HCT116 (cell line): ENCODE data around the gene IMMP2L. TPM values are rescaled to one million over a fixed set of nuclear protein-coding genes. Genes with fewer than 3 reads are reported as not detected.

Source experiments
- ATAC-seq: fragments of 200-7000 bp; cut with Tn5 transposase; 2 replicates; pipeline ENCODE4 v1.9.1; 2020; ENCODE audit warnings: mild to moderate bottlenecking, moderate library complexity
- BruUV-seq: library from RNA; stranded (reverse); fragments of 400-500 nt; replicated peaks from 2 replicates; lab custom pipeline; 2021; lab: Mats Ljungman, UMichigan
- CTCF ChIA-PET: fragments of 300-600 bp; sonication (Branson Sonifier 250); formaldehyde crosslinking; loops from one replicate; lab custom pipeline; 2021; ENCODE audit warnings: antibody characterized with exemption; lab: Charles Lee
- POLR2A ChIA-PET: fragments of 300-600, 350-600 bp; sonication (Branson Sonifier 250); formaldehyde crosslinking; loops from one replicate; lab custom pipeline; 2021; ENCODE audit warnings: antibody characterized with exemption; lab: Charles Lee
- RAD21 ChIA-PET, 2 experiments: fragments of 300-600 bp; sonication (Branson Sonifier 250); formaldehyde crosslinking; loops; one replicate each; lab custom pipeline; 2023; ENCODE audit warnings: low total read pairs in 2 of 2; ENCODE audit not compliant: uncharacterized antibody in 2 of 2, unreplicated experiment in 2 of 2, low non-redundant PET in 1 of 2; lab: Charles Lee
- DNase-seq: peaks from one replicate; pipeline ENCODE4 v3.0.0-alpha.2; 2010; ENCODE audit warnings: low read depth, low spot score
- H2AFZ ChIP-seq: fragments of 200-600 bp; shearing (Covaris generic), sonication (generic); 2 replicates; pipeline ENCODE4 v1.6.1; 2017; ENCODE audit warnings: low read depth, mixed run types, mixed read lengths, antibody characterized with exemption, low read length; ENCODE audit not compliant: poor library complexity, severe bottlenecking
- H3K27ac ChIP-seq: 2 replicates; pipeline ENCODE4 v1.5.1; 2012; ENCODE audit warnings: low read depth, low read length
- H3K27me3 ChIP-seq: fragments of 200-600 bp; sonication (generic); 2 replicates; pipeline ENCODE4 v1.6.1; 2016; ENCODE audit warnings: mixed run types, low read length, mixed read lengths; ENCODE audit not compliant: insufficient read depth
- H3K36me3 ChIP-seq, 2 experiments: fragments of 200-500 bp in 1 of 2; fragments of 200-600 bp in 1 of 2; sonication (Bioruptor generic) in 1 of 2; sonication (generic) in 1 of 2; 2 replicates each; pipeline versions ENCODE4 v1.5.1 to v1.6.1; 2014 to 2016; ENCODE audit warnings: low read length in 2 of 2, inconsistent platforms in 1 of 2, mixed read lengths in 1 of 2, mixed run types in 1 of 2; ENCODE audit not compliant: insufficient read depth in 2 of 2, control insufficient read depth in 1 of 2
- H3K4me1 ChIP-seq, 2 experiments: fragments of 200-600 bp in 1 of 2; sonication (generic) in 1 of 2; 2 replicates each; pipeline versions ENCODE4 v1.5.1 to v1.6.1; 2012 to 2017; ENCODE audit warnings: low read length in 2 of 2, inconsistent platforms in 1 of 2, mild to moderate bottlenecking in 1 of 2, mixed read lengths in 1 of 2, mixed run types in 1 of 2, moderate library complexity in 1 of 2; ENCODE audit not compliant: insufficient read depth in 2 of 2, control insufficient read depth in 1 of 2
- H3K4me2 ChIP-seq: fragments of 200-600 bp; sonication (generic); 2 replicates; pipeline ENCODE4 v1.6.1; 2017; ENCODE audit warnings: mixed run types, low read length, mixed read lengths
- H3K4me3 ChIP-seq, 2 experiments: fragments of 200-600 bp in 1 of 2; sonication (generic) in 1 of 2; replicated peaks in 1 of 2; 2 replicates each; pipeline ENCODE4 v1.5.1; 2011 to 2016; ENCODE audit warnings: low read length in 2 of 2, control low read depth in 1 of 2, low read depth in 1 of 2, mild to moderate bottlenecking in 1 of 2, mixed read lengths in 1 of 2, mixed run types in 1 of 2
- H3K79me2 ChIP-seq: fragments of 200-600 bp; sonication (generic); 2 replicates; pipeline ENCODE4 v1.6.1; 2017; ENCODE audit warnings: mild to moderate bottlenecking, mixed run types, low read length, moderate library complexity, mixed read lengths; ENCODE audit not compliant: insufficient read depth
- H3K9ac ChIP-seq: fragments of 200-600 bp; sonication (generic); 2 replicates; pipeline ENCODE4 v1.6.1; 2016; ENCODE audit warnings: low read length, mixed read lengths
- H3K9me2 ChIP-seq: fragments of 200-600 bp; sonication (generic), shearing (Covaris generic); 2 replicates; pipeline ENCODE4 v1.6.1; 2017; ENCODE audit warnings: mixed run types, mild to moderate bottlenecking, moderate library complexity; ENCODE audit not compliant: insufficient read depth
- H3K9me3 ChIP-seq, 2 experiments: fragments of 200-500 bp in 1 of 2; fragments of 200-600 bp in 1 of 2; sonication (Bioruptor generic) in 1 of 2; sonication (generic) in 1 of 2; 2 replicates each; pipeline ENCODE4 v1.6.1; 2014 to 2017; ENCODE audit warnings: low read length in 2 of 2, mixed read lengths in 2 of 2, inconsistent platforms in 1 of 2, low read depth in 1 of 2, mild to moderate bottlenecking in 1 of 2, mixed run types in 1 of 2, moderate library complexity in 1 of 2; ENCODE audit not compliant: control insufficient read depth in 1 of 2, insufficient read depth in 1 of 2
- H4K20me1 ChIP-seq: fragments of 200-600 bp; sonication (generic), shearing (Covaris generic); 2 replicates; pipeline ENCODE4 v1.6.1; 2017; ENCODE audit warnings: mixed run types, mild to moderate bottlenecking, moderate library complexity; ENCODE audit not compliant: insufficient read depth
- CEBPB ChIP-seq: IDR thresholded peaks from 2 replicates; pipeline ENCODE4 v1.6.1; 2012; ENCODE audit warnings: low read depth
- CTCF ChIP-seq, 3 experiments: fragments of 200-600 bp in 1 of 3; sonication (generic) in 1 of 3; IDR thresholded peaks in 2 of 3; conservative IDR thresholded peaks in 1 of 3; 2 replicates each; pipeline ENCODE4 v1.5.1; 2012 to 2017; ENCODE audit warnings: low read depth in 2 of 3, low read length in 2 of 3, antibody characterized with exemption in 1 of 3, borderline replicate concordance in 1 of 3, control low read depth in 1 of 3, mild to moderate bottlenecking in 1 of 3, mixed read lengths in 1 of 3, mixed run types in 1 of 3, moderate library complexity in 1 of 3; ENCODE audit not compliant: insufficient read depth in 1 of 3
- ELF1 ChIP-seq: IDR thresholded peaks from 2 replicates; pipeline ENCODE4 v1.6.1; 2012; ENCODE audit warnings: low read depth, borderline replicate concordance
- EZH2phosphoT487 ChIP-seq: fragments of 200-600 bp; IDR thresholded peaks from 2 replicates; pipeline ENCODE4 v1.6.1; 2018; ENCODE audit warnings: antibody characterized with exemption, borderline replicate concordance
- FOSL1 ChIP-seq: IDR thresholded peaks from 2 replicates; pipeline ENCODE4 v1.6.1; 2012; ENCODE audit warnings: low read depth
- JUND ChIP-seq: IDR thresholded peaks from 2 replicates; pipeline ENCODE4 v1.6.1; 2012
- MAX ChIP-seq: IDR thresholded peaks from 2 replicates; pipeline ENCODE4 v1.6.1; 2012
- POLR2AphosphoS5 ChIP-seq: IDR thresholded peaks from 2 replicates; pipeline ENCODE4 v1.6.1; 2011; ENCODE audit warnings: mild to moderate bottlenecking, low read depth, low read length, moderate library complexity
- RAD21 ChIP-seq: IDR thresholded peaks from 2 replicates; pipeline ENCODE4 v1.6.1; 2012; ENCODE audit warnings: low read depth, mild to moderate bottlenecking
- REST ChIP-seq: IDR thresholded peaks from 2 replicates; pipeline ENCODE4 v1.6.1; 2012; ENCODE audit warnings: low read depth
- SP1 ChIP-seq: IDR thresholded peaks from 2 replicates; pipeline ENCODE4 v1.6.1; 2012; ENCODE audit warnings: low read depth
- SRF ChIP-seq: IDR thresholded peaks from 2 replicates; pipeline ENCODE4 v1.6.1; 2012; ENCODE audit warnings: low read depth
- TCF7L2 ChIP-seq: IDR thresholded peaks from 2 replicates; pipeline ENCODE4 v1.7.0; 2011; ENCODE audit warnings: borderline replicate concordance, inconsistent platforms; ENCODE audit not compliant: insufficient read depth, insufficient read length; ENCODE audit errors: extremely low read depth
- YY1 ChIP-seq: IDR thresholded peaks from 2 replicates; pipeline ENCODE4 v1.6.1; 2011; ENCODE audit warnings: low read length, low read depth, moderate library complexity, mild to moderate bottlenecking; ENCODE audit not compliant: insufficient replicate concordance; ENCODE audit errors: extremely low read depth
- ZBTB33 ChIP-seq: IDR thresholded peaks from 2 replicates; pipeline ENCODE4 v1.6.1; 2011; ENCODE audit warnings: mild to moderate bottlenecking, low read length, moderate library complexity; ENCODE audit not compliant: insufficient replicate concordance; ENCODE audit errors: extremely low read depth
- ZFX ChIP-seq: fragments of 450-650 bp; IDR thresholded peaks from 2 replicates; pipeline ENCODE4 v1.6.1; 2017
- ZNF274 ChIP-seq: fragments of 200-500 bp; sonication (Bioruptor generic); IDR thresholded peaks from 2 replicates; pipeline ENCODE4 v1.6.1; 2014; ENCODE audit warnings: mild to moderate bottlenecking, low read depth, low read length, inconsistent platforms
- intact Hi-C: fragments of 100-400 bp; cut with micrococcal nuclease; formaldehyde crosslinking; loops from 2 replicates; pipeline ENCODE4 v1.10.0; 2022
- total RNA-seq: library from RNA; stranded (reverse); gene quantifications from one replicate; pipeline ENCODE4 v1.2.1, GENCODE V29; 2021; ENCODE audit not compliant: unreplicated experiment

Gene IMMP2L
- total RNA-seq, 1 experiment from 2014 or later, result 21.1 TPM

GRCh38 chr7:111405621-111406020 lies 156.7 kb downstream of the IMMP2L start:
- Histone ChIP-seq H3K4me3 (no peak overlapping the region), H4K20me1 (no peaks in the 10 kb centered on the region), H3K4me2 (no peak overlapping the region), H3K9ac (no peak overlapping the region), H3K9me3 (no peaks in the 10 kb centered on the region), H3K36me3 (no peaks in the 10 kb centered on the region), H3K79me2 (no peaks in the 10 kb centered on the region), H3K9me2 (no peaks in the 10 kb centered on the region), H3K4me1 (no peaks in the 10 kb centered on the region), H3K27me3 (no peaks in the 10 kb centered on the region)
- RAD21 ChIA-PET, result no interaction called here
- ATAC-seq (no peak), DNase-seq (no peak)
- no TSS peak for BruUV-seq
- intact Hi-C loops, result no loop called here
- POLR2A ChIA-PET, result no interaction called here
- CTCF ChIA-PET, result no interaction called here
- TF ChIP-seq RAD21 (no peak), SP1 (no peak), CTCF (IDR thresholded peaks at IDR 0.05 in 2 of 3, conservative IDR thresholded peaks at IDR 0.05 in 1 of 3; ENCODE audit: borderline replicate concordance in 1 of 3, insufficient read depth in 1 of 3, low read depth in 2 of 3, low read length in 2 of 3) (no peak), YY1 (no peak), FOSL1 (no peak), POLR2AphosphoS5 (no peak), EZH2phosphoT487 (no peak), ELF1 (no peak), ZBTB33 (no peak), CEBPB (no peak), JUND (no peak), ZNF274 (no peak), ZFX (no peak), SRF (no peak), TCF7L2 (no peak), REST (no peak), MAX (no peak)
- TF ChIP-seq, all 23 proteins: peak for 0
- Histone ChIP-seq H3K27ac (no peak overlapping the region), H2AFZ (no peak overlapping the region)
